ENCODE measurements around the gene TMSB15A.
"Not testable (repeated sequence)": the region's sequence is repeated elsewhere in the genome, so short reads cannot be mapped to it uniquely, and the experiment has no call there.

TMSB15A gene

DNA sequence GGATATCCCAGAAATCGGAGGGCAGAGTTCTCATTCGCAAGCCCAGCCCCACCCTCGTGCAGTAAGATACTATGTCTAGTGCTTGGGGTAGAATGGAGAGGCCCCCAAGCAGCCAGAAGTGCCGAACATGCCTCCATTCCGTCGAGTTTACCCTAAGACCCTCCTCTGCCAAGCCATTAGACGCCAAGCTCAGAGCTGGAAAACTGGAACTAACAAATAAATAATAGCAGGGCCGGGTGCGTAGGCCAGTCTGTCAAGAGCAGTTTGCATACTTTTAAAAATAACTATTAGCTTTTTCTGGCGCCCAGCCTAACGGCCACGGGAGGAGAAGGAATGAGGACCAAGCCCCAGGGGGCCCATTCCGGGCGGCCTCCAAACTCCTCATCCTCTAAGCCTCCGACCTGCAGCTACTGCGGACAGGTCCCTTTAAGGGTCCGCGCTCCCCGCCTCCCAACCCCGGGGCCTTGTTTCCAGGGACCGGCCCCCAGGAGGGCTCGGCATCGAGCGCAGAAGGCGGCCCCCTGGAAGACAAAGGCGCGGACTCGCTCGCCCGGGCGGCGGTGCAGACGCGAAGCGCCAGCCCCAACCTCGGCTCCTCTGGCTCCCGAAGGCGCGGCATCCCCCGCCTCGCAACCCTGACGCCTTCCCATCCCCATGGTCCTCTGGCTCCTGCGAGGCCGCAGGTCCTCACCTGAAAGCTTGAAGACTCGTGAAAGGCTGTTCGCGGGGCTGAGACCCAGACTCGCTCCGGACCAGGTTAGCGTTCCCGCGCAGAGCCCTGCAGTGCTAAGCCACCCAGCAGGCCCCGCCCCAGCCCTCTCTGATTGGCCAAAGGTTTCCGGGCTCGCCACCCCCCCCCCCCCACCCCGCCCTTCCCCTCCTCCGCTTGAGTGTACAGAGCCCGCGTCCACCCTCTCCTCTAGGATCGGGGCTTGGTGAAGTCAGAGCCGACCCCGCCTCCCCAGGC lies at the start of gene TMSB15A:
Gene TMSB15A, minus strand, starts transcription at position 765 of the 967 bp plus-strand sequence.
- peak; percentile 74 for DNase-seq

DNA sequence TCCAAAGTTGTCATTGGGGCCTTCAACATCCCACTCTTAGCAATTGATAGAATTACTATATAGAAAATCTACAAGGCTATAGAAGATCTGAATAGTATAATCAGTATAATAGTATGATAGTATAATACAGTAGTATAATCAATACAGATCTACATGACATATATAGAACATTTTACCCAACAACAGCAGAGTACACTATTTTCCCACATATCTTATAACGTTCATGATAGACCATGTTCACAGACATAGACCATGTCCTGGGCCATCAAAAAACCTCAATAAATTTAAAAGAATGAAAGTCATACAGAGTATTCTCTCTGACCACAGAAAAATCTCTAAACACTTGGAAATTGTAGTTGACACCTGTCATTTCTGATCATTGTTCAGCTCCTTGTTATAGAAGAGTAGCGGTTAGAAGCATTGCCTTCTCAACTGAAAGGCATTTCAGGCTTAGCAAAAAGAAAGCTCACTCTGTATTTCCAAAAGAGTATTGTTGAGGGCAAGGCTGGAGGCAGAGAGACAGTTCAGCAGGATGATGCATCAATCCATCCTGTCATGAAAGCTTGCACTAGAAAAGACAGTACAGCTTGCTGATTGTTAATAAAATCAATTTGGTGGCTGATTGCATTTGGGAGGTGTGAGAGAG lies 44.0 kb upstream of the TMSB15A start:
- DNase-seq, result no peak

DNA sequence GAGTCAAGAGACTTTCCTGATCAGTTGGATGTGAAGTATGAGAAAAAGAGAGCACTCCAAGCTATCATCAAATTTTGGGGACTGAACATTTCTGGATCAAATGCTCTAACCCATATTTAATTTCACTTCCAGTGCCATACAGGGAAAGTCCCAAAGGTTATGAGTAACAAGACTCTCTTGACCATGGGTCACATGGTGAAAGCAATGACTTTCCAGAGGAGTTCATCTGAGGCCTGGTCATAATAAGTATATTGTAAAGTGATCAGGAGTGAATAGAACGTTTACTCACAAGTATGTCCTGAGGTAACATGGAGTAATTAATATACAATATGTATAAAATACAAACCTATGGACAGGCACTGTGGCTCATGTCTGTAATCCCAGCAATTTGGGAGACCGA lies 42.1 kb upstream of the TMSB15A start:
- no peak for DNase-seq

DNA sequence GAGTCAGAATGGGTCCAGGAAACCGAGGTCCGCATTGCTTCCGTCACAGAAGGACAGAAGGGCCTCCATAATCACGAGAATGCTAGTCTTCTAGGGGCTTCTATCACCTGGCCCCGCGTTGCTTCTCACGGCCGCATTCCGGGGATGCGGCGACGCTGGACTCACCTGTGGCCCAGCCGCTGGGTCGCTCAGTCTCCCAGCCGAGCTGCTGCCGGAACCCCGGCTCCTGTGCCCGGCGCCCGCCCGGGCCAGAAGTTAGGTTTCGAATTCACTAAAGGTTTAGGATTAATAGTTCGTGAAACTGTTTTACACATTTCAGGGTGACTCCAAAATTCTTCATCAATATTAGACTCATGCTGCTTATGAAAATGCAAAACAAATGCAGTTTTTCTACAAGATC lies 31.7 kb upstream of the TMSB15A start:
- DNase-seq, result no peak

DNA sequence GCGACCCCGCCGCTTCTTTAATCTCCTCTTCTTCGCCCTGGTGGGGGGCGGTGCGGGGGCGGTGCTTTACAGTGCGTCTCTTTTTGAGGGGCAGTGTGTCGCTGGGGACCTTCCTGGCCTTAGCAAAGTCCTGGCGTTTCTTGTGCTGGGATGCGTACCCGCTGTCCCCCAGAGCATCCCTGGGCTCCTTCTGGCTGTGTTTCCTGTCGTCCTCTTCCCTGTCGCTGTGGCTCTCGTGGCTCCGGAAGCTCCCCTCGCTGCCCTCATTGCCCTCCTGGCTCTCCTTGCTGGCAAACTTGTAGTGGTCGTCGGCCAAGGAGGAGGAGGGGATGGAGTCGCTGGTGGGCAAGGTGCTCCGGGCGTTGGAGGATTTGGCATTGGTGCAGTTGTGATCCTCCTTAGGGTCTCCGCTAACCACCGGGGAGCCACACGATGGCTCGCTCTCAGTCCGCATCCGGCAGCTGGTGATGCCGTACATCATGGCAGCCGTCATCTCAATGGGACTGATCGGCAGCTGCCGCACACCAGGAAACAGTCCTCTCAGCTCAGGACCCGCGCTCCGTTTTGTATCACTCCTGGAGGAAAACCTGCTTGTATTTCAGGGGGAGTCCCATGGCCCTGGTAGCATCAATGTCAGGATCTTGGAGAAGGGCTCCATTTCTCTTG lies 30.4 kb upstream of the TMSB15A start:
- DNase-seq, result peak; percentile 21

DNA sequence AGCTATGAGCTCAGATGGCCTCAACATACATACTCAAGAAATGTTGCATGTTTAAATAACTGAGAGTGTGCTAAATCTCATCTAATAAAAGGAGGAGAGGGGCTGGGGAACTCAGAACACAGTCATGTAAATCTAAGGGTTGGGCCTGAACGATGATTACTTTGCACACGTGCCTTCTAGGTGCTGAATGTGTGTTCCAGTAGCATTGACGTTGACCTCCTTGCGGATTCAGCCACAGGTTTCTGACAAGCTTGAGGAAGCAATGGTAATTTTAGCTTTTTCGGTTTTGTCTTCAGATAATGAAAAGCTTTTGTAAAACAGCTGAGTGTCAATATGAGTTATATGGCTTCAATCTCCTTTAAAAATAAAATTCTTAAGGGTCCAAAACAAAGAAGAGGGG lies 29.6 kb upstream of the TMSB15A start:
- not testable (repeated sequence) for DNase-seq

DNA sequence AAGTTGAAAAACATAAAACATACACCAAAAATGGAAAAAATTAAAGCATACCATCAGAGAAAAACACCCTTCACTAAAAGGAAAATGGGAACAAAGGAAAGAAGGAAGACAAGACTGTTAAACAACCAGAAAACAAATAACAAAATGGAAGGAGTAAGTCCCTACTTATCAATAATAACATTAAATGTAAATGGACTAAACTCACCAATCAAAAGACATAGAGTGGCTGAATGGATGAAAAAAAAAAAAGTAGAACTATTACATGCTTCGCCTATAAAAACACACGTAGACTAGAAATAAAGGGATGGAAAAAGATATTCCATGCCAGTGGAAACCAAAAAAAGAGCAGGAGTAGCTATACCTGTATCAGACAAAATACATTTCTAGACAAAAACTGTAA lies 19.4 kb upstream of the TMSB15A start:
- DNase-seq, result no peak

DNA sequence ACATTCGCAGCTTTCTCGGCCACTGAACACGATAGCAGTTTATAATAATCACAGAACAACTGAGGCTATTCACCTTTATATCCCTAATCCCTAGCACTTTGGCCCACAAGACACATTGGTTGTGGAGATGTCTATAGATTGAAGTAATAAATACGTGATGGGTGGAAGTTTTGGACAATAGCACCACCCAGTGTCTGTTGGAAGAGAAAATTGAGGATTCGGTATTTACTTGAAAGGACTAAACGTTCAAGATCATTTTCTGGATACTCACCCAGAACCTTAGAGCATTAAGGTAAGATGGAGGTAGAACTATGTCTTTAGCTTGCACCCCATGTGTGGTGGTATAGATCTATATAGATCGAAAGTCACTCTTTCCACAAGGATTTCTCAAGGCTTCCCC lies 787 bp upstream of the TMSB15A start:
- DNase-seq, result no peak

DNA sequence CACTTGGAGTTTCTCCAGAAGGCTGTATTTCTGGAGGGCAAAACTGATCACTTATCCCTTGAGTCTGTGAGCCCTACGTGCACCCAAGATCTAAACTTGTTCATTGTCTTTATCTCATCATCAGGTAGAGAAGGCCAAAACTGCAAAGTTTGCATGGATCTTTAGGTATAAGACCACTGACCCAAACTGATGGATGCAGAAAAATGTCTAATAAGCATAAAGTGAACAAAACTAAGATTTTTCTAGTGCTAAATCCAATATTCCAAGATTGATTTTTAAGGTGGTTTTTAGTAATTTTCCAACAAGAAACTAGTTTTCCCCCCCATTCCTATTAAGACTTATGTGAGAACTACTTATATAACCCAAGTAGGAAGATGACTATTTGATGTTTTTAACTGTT lies 2.0 kb downstream of the TMSB15A start:
- DNase-seq, result no peak

DNA sequence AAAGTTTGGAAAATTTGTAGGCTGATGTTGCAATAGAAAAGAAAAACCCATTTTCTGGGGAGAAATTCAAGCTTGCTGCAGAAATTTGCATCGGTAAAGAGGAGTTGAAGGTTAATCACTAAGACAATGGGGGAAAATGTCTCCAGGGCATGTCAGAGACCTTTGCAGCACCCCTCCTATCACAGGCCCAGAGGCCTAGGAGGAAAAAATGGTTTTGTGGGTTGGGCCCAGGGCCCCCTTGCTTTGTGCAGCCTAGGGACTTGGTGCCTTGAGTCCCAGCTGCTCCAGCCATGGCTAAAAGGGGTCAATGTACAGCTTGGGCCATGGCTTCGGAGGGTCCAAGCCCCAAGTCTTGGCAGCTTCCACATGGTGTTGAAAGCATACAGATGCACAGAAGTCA lies 17.8 kb downstream of the TMSB15A start:
- DNase-seq, result no peak

DNA sequence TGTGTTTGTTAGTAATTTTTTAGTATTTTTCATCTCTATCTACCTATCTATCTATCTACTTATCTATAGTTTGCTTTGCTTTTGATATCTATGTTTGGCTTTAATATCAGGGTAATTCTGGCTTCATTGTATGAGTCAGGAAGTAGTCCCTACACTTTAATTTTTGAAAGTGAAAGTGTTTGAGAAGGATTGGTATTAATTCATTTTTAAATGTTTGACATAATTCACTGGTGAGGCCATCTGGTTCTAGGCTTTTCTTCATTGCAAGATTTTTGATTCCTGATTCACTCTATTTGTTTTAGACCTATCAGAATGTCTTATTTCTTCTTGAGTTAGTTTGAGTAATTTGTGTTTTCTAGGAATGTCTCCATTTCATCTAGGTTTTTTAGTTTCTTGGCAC lies 24.8 kb downstream of the TMSB15A start:
- no peak for DNase-seq

DNA sequence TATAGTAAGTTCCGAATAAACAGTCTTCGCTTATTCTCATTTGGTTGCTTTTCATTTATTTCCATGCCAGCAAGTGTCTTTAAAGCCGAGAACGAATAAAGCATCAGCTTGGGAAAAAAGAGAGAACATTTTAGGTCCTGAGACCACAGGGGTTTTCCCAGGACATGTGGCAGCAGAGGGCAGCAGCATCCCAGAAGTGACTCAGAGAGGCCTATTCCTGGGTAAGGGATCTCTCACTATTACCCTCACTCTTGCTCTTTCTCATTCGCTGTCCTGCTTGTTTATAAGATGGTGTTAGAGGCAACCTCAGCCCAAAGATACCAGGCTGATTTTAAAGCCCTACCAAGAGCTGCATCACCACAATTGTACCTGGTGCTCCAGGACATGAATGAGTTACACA lies 37.8 kb downstream of the TMSB15A start:
- not testable (repeated sequence) for DNase-seq

DNA sequence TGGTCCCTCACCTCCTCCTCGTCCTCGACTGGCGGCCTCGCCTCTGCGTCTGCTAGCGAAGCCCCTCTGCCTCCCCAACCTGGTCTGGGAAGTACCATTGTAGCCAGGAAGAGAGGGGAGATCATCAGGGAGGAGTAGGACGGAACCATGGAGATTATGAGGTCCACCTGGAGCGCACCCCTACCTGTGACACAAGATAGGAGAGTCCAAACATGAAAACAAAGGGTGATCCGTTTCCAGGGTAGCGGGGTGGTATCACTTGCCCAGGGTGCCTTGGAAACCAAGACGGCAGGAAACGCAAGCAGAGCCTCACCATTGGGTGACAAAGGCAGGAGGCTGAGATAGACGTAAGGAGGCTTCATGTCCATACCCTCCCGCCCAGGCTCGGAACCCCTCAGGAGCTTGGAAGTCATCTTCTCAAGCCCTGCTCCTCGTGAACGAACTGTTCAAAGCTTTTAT lies 44.7 kb downstream of the TMSB15A start, which contains the start of gene TCP11X2:
Gene TCP11X2, minus strand, starts transcription at position 51 of the 459 bp plus-strand sequence.
- not testable (repeated sequence) for DNase-seq

DNA sequence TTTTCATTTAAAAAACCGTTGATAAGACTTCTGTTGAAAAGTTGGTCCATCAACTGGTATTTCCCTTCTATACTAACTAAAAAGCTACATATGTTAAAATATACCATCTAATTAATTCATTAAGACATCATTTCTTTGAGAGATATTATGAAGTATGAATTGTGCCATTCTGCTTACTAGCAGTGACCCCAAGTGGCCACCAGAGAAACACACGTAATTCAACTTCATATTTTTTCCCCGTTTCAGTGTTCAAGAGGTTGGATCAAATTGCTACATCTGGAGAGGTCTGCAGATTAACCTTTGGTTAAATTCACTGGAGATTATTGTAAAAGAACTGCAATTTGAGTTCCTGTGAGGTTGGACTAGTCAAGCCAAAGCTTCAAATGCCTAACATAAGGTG lies 46.3 kb downstream of the TMSB15A start:
- DNase-seq, result not testable (repeated sequence)

Measured in NCI-H1105 (cell line).